ENCODE results near the gene EBF3.

The EBF3 gene

DNA sequence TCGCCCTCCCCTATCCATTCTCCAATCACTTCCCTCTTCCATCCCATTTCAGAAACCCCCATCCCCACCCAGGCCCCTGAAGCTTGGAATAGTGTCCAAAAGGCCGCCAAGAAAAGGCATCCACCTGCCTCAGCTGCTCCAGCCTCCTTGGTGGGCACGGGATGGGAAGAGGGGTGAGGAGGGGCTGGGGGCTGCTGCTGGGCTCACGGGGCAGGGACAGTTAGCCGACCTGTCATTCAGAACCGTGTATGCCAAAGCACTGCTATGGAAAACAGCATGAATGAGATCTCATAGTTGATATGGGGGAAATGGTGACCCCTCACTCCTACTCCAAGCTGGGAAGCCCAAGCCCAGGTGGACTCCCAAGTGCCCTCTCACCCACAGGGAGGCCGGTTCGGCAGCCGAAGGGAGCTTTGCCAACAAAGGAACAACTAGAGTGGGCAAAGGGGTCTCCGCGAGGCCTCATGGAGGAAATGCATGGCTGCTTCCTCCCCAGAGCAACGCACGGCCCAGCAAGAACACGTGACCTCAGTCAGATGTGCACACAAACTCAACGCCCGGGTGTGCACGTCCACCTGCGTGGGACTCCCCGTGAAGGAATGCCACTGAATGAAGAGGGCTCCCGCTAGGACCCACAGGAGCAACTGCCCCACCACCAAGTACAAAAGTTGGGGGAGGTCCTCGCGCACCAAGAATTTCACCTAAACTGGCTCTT is 52.5 kb downstream of the EBF3 start:
- DNase-seq (ENCODE audit: low spot score) = no peak

DNA sequence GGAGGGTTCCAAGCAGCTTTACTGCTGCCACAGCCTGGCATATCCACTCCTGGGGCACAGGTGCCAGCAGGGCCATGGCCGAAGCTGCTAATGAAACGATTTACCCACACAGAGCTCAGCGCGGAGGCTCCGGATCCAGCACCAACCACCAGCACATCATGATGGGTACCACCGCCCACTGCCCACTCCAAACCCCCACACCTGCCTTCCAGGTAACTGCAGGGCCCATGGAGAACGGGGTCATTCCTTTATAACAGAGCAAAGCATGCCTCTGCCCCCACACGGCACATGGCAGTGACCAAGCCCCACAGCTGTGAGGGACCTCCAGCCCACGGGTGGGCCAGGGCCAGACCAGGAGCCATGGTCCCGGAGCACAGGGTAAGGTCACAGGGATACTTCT is 53.2 kb downstream of the EBF3 start:
- DNase-seq (ENCODE audit: low spot score) = no peak

DNA sequence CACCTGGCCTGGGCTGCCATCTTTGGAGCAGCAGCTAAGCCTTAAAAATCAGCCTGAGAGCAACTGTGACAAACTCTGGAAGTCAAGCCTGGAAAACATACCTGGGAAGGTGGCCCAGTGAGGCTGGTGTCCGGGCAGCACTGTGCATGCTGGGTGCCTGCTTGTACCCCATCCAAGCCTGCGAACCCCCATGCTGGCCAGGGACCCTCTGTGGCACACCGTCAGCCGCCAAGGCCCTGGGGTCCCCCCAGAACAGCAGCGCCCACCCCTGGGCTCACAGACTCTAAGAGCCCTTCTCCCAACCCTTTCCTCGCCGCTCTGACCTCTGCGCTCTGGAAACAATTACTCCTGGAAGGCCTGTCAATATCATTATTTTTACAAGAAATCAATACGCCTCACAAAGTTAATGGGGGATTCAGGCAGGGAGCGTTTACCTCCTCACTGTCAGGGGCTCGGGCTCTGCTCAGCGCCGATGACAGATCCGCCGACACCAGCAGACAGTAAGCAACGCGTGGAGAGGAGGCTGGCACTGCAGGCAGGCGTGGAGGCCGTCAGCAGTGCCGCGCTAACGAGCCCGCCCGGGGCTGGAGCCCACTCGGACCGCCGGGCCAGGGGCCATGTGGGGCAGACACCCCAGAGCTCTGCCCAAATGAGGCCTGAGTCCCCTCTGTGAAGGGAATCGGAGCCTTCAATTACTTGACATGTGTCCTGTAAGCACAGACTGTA is 54.4 kb downstream of the EBF3 start:
- no peak for DNase-seq (ENCODE audit: low spot score)

DNA sequence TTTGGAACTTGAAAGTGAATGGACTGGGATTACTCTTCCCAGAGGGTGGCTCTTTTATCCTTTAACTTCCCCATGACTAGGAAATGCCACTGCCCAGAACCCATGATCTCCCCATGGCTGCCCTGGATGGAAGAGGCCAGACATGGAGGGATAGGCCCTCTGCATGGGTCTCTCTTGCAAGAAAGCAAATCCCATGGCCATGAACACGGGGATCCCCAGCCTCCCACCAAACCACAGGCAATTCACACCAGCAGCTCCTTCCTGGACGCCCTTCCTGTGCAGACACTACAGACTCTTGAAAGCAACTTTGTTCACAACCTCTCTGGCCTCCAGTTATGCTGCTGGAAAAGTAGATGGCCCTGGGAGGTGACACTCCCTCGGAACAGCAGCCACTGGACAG is 55.0 kb downstream of the EBF3 start:
- no peak for DNase-seq (ENCODE audit: low spot score)

DNA sequence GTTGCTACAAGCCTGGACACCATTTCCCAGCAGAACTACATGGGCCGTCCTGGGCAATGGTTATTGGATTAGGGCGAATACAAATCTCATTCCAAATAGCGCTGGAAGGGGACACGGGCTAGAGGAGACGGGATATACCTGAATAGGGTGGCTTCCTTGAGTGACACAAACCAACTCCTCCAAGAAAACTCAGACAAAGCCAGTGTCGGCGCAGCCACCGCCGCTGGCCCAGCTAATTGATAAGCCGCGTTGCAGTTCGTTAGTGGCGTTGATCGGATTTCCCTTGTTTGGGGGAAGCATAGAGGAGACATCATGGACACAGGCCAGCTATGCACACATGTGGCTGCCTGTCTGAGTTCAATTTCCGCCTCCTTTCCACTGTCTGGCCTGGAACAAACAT is 55.7 kb downstream of the EBF3 start:
- no peak for DNase-seq (ENCODE audit: low spot score)

DNA sequence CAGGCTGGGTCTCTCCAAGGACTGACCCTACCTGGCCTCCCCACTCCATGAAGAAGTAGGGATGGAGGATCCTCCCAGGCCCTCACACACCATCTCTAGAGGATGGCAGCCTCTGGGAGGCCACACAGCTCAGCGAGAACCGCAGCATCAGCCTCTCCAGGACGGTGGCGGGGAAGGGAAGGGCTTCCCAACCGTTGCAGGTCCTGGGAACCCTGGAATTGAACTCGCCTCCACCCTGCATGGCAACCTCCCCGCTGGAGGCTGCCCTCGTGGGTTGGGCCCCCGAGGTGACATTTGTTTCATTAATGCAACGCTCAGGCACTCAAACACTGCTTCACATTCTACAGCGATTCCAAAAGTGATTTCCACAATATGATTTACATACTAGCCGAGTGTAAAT is 58.5 kb downstream of the EBF3 start:
- DNase-seq (ENCODE audit: low spot score) = no peak

DNA sequence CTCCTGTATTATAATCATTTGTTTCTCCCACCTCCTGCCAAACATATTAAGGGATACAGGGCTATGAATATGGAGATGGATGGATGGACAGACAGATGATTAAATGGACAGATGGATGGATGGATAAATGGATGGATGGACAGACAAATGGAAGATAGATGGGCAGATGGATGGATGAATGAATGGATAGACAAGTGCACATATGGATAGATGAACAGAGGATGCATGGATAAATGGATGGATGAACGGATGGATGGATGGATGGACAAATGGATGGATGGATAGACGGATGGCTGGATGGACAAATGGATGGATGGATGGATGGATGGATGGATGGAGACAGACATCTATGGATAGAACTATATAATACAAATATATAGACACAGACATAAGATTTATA is 59.8 kb downstream of the EBF3 start:
- DNase-seq (ENCODE audit: low spot score) = no peak

DNA sequence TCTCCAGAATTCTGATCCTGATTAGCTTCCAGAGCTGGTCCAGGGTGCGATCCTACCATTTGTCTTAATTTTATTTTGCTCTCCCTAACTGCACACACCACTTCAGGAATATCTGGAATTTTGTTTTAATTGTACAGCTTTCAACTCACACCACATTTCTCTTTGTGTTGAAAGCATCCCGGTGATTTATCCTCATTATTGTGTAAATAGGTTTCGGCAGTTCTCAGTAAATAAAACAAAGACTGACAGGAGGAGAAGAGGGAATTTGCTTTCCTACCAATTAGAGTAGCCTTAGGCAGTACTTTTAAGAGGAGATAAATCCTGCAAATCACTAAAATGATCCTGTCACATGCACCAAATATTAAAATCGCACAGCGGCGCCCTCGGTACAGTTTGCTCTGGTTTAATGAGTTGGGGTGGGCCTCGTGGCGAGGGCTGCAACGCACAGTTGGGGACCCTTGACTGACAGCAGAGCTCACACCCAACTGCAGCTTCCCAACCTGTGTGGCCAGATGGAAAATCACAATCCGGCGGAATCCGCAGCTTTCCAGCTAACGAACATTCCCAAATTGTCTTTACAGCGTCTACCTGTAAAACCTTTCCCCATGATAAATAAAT is 62.6 kb downstream of the EBF3 start:
- no peak for DNase-seq (ENCODE audit: low spot score)

DNA sequence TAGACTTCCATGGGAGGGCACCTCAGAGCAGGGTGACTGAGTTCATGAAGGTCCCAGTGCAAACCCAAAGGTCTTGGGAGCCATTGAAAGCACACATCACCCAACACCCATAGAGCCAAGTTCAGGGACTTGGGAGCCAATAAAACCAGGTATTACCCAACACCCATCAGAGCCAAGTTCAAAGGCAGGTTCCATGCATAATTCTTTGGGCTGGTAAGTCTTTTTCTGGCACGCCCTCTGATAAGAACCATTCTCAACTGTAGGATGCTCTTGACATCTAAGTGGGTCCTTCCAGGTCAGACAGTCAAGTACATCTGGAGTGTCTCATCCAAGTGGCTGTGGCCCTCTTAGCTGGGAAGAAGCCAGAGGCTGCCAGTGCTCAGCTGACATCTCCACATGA is 63.2 kb downstream of the EBF3 start:
- DNase-seq (ENCODE audit: low spot score) = no peak

DNA sequence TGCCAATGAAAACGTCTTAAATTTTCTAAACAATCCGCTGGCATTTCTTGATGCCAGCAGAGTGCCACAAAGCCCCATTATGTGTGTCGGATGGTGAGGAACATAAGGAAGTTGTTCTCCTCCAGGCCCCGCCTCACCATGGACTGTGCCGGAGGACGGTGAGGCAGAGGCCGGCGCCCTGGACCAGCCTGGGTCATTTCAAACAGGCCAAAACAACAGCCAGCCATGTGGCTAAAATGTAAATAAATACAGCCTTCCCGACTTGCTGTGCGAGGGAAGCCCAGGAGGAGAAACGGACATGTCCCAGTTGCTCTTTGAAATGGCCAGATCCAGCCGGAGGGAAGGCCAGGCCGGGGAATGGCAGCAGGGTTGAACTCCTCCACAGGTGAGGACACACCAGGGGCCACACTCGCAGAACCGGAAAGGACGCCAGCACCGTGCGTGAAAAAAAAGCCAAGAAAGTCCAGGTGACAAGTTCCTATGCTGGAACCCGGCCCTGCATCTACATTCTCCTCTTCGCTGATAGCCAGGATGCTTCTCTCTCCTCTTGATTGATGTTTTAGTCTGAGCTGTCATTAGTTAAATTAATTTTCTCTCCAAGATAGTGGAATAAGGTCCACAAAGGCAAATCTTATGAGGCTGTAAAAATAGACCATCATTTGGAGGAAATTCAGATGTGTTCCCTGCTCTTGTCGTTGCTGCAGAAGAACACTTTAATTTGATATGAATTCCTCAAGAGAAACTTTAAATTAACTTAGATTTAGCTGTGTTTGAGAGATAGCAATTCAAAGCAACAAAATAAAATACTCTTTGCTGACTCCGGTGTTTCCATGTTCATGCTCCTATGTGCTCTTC is 64.6 kb downstream of the EBF3 start:
- DNase-seq (ENCODE audit: low spot score) = no peak

DNA sequence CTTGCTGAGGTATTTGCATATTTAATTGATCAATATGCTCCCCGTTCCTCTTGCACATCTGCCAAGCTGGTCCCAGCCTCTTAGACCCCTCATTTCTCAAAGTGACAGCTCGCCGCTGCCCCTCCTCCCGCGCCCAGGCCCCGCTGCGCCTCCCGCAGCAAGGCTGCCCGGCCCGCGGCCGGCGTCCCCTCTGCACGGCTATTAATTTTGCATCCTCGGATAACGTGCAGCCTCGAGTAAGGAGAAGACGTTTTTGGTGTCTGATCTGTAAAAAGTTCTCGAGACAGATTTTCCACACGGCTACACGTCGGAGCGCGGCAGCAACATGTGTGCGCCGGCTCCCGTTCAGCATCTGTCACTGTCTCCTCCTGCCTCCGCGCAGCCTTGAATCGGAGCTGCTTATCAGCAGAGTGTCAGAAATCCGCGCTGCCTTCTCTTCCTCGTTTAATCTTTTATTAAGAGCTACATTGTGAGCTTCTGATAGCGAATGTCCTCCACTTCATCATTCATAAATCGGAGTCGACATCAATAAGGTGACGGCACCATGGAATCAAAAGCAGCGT is 65.3 kb downstream of the EBF3 start:
- no peak for DNase-seq (ENCODE audit: low spot score)

DNA sequence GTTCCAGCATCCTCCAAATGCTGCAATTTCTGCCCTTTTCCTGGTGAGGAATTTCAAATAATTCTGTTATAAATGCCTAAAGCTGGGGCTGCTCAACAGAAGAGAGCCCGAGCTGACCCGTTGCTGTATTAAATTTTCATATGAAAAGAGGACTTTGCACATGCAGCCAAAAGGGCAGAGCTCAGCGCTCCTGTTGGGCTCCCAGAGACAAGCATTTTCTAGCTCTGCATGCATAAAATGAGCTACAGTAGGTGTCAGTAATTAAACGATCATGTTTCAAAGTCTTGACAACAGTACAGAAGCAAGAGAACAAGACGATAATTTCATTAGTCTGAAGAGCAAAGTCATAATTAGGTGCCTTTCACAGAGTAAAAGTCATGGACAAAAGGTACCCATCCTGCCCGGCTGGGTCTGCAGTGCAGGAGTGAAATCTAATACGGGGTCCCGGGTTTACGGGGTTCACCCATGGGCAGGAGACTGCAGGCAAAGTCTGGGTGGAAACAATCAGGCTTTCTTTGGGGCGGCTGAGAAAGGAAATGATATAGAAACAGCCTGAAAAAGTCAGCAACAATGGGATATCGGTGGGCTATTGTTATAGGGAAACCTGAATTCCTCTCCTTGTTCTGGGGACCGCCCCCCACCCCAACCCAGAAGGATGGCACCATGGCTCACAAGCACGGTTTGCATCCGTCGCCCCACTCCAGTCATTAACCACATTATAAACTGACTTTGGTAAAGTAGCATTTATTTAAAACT is 66.0 kb downstream of the EBF3 start:
- no peak for DNase-seq (ENCODE audit: low spot score)

DNA sequence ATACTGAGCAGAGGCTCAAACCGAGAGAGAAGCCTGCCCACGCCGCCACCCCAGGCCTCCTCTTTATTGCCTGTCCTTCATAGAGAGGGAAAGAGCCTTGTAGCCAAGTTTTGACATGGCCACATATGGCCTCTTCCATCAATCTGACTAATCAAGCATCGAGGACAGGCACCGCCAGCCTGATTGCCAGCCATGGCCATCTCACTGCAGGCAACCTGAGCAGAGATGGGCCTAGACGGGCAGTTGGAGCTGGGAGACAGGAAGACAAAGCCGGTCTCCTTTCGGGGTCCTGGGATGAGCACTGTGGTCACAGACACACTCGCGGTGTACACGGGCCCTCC is 67.2 kb downstream of the EBF3 start:
- DNase-seq (ENCODE audit: low spot score) = no peak

DNA sequence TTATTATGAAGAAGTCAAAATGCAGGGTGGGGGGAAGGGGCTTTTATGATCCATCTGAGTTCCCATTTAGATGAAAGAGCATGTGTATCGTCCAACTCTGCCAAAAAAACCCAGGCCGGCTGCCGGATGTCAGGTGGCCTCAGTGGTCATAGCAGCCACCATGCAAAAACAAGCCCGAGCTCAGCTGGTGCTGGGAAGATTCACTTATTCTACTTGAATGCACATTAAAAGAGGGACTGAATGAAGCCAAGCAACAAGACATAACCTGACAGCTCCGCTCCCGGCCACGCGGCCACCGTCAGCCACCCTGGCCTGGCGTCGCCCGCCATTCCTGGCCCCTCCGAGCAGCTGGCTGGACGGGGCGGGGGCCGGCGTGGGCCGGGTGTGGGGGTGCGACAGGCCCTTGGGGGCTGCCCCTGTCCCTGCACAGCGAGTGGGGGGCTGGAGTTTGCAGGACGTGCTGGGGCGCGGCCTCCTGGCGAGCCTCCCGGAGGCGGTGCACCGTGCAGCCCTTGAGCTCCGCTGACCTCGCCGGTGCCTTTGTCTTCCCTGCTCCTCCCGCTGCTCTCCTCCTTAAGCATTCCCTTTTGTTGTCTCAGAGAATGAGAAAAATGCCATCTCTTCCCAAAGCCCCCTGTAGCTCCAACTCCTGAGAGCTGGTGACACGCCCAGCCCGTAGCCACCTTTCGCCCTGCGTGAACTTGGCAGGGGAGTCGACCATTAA is 67.8 kb downstream of the EBF3 start:
- no peak for DNase-seq (ENCODE audit: low spot score)

DNA sequence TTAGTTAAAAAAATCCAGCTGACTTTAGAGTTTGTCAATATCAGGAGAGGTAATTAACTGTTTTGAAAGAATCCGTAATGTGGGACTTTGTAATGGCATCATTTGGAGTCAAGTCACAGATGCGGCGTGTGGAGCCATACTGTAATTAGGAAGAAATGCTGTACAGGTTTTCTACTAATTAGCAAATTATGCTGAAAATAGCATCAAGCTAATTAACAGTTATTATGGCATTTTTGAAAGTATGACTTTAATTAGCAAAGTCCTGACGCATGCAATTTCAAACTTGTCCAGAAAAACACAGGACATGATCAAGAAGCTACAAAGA is 68.3 kb downstream of the EBF3 start:
- DNase-seq (ENCODE audit: low spot score) = no peak

DNA sequence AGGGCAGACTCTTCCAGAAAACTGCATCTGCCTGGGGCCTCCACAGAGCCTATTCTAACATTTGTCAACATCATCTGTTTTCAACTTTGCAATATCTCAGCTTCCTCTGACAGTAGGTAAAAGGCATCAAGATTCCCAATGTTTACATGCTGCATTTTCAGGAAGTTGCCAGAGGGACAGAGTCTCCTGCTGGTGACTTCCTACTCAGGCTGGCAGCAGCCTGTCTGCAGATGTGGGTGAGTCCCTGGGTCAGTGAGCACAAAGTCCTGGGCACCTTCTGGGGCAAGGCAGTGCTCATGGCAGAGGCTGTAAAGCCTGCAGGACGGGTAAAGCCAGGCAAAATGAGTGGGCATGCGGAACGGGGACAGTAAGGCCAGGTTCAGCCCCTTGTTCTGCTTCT is 69.4 kb downstream of the EBF3 start:
- no peak for DNase-seq (ENCODE audit: low spot score)

DNA sequence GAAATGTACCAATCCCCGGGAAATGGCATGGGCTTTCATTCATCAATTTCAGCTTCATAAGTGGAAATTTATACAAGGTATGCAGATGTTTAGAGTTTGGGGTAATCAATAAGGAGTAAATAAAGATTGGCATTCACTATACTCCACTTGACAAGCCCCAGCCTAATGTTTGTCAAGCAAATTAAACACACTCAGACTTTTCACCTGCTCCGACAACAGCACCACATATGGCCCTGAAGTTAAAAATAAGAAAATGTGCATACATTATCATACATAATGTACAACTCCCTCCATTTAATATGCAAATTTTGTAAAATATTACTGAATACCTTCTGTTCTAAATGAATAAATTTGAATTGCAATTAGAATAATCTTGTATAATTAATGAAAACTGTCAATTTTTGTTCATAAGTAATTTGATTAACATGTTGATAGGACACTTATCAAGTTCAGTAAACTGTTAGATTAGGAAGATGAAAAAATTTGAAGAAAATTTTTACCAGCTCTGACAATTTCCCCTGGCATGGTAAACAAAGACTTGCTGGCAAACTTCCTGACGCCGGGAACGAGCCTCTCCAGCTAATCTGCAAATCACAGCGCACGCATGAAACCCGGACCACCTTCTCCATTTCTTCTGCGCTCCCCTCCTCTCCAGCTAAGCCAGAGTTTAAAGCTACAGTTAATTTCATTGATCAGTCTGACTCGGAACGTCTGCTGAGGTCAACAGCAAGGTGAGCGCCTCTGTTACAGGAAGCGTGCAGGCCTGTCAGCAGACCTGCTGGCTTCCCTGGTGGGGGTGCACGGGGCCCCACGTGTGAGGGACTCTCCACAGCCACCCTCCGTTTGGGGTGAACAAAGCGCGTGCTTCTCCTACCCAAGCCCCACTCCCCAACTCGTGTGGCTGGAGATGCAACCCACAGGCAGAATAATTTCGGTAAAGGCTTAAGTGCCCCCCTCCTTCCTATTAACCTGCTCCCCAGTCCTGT is 70.7 kb downstream of the EBF3 start:
- no peak for DNase-seq (ENCODE audit: low spot score)

DNA sequence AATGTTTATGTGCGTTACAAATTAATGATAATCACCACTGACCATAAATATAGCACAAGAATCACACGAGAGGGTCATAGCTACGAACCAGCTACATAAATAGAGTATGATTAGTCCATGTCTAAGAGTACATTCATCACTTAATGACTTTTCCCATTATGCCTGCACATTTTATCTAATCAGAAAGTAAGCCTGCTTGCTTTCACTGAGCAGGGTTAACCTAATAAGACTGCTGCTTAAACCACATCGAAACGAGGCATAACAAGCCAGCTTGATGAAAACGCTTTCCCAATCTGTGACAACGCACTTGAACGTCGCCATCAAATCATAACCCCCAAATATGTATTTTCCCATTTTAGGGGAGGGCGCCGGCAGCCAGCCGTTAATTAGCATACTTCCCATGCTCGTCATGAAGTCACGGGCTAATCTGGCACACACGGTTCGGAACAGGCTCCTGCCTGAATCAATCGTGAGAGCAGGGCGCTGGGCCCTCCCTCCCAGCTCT is 71.5 kb downstream of the EBF3 start:
- DNase-seq (ENCODE audit: low spot score) = no peak

DNA sequence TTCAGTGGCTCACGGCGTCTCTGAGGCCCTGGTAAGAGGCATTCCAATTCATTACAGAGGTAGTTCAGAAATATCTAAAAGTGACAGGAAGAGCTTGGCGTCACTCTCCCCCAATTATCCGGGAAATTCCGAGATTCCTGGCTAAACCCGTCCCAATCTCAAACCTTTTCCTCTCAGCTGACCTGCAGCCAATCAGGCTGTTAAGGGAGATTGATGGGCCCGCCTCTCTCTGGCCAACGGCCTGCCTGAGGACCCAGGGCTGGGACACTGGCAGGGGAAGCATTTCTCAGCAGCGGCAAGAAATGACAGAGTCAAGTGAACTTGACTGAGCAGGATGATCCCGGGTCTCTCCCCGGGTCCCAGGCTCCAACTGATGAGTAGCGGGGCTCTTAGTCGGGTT is 72.3 kb downstream of the EBF3 start:
- no peak for DNase-seq (ENCODE audit: low spot score)

DNA sequence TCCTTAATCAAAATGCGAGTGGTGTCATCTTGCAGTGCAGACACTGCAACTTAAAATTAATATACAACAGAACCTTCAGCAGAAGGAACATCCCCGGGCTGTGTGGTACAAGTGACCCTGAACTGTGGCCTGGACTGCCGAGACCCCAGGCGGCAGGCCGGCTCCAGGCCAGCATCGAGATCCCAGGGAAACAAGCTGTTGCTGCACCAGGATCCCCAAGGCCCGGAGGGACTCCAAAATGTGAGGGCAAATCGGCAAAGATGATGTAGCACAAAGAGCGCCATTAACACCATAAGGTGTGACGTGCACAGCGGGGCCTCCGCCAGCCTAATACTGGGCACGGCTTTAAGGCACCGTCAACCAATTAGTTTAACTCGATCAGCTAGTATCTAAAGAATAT is 73.9 kb downstream of the EBF3 start:
- DNase-seq (ENCODE audit: low spot score) = no peak
